Fibroblast of lung (primary cell): Measurements from ENCODE around the gene SLC1A4.
"Not testable (repeated sequence)": the region's sequence is repeated elsewhere in the genome, so short reads cannot be mapped to it uniquely, and the experiment has no call there.

Experiments
- EZH2 ChIP-seq: IDR thresholded peaks from 2 replicates; pipeline ENCODE4 v1.5.1; 2012; ENCODE audit warnings: low read length, control low read depth, mild to moderate bottlenecking; ENCODE audit errors: missing control alignments
- TF ChIP-seq, protein P1 (sequence below), 2 donors: IDR thresholded peaks in 1 of 2; conservative IDR thresholded peaks in 1 of 2; 1 replicate in 1 of 2; 2 replicates in 1 of 2; pipeline ENCODE4 v1.5.1; 2011 to 2012; ENCODE audit warnings: low read length in 2 of 2, control low read depth in 1 of 2, inconsistent platforms in 1 of 2, low read depth in 1 of 2, mild to moderate bottlenecking in 1 of 2

DNA sequence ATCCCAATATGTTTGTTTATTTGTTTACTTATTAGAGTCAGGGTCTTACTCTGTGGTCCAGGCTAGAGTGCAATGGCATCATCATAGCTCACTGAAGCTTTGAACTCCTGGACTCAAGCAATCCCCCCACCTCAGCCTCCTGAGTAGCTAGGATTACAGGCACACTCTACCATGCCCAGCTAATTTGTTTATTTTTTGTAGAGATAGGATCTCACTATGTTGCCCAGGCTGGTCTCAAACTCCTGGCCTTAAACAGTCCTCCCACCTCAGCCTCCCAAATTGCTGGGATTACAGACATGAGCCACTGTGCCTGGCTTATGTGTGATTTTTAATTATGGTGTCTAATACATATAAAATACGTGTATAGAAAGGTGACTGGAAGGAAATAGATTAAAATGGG lies 31.1 kb downstream of the SLC1A4 start:
- TF ChIP-seq, protein P1, sequence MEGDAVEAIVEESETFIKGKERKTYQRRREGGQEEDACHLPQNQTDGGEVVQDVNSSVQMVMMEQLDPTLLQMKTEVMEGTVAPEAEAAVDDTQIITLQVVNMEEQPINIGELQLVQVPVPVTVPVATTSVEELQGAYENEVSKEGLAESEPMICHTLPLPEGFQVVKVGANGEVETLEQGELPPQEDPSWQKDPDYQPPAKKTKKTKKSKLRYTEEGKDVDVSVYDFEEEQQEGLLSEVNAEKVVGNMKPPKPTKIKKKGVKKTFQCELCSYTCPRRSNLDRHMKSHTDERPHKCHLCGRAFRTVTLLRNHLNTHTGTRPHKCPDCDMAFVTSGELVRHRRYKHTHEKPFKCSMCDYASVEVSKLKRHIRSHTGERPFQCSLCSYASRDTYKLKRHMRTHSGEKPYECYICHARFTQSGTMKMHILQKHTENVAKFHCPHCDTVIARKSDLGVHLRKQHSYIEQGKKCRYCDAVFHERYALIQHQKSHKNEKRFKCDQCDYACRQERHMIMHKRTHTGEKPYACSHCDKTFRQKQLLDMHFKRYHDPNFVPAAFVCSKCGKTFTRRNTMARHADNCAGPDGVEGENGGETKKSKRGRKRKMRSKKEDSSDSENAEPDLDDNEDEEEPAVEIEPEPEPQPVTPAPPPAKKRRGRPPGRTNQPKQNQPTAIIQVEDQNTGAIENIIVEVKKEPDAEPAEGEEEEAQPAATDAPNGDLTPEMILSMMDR (conservative IDR thresholded peaks at IDR 0.05 in 1 of 2, IDR thresholded peaks at IDR 0.05 in 1 of 2; ENCODE audit: low read depth in 1 of 2, low read length in 2 of 2): not testable (repeated sequence)
- not testable (repeated sequence) for TF ChIP-seq EZH2
